GM03348 (cell line): ENCODE results near the gene FLRT1.

Experiments used
- DNase-seq: peaks from one replicate; pipeline ENCODE4 v3.0.0; 2012; ENCODE audit warnings: low spot score

The FLRT1 gene

GRCh38 chr11:64035576-64035975 lies at the start of gene FLRT1:
FLRT1 (plus strand) TSS chr11:64035931; CDS start chr11:64116268, 80,337 bp downstream.
- peak; percentile 54 for DNase-seq

- peak; percentile 97 for DNase-seq
Measured at GRCh38 chr11:63986156-63986931, 49.4 kb upstream of the FLRT1 start, which contains the start of gene OTUB1. OTUB1 (plus strand) TSS chr11:63986438; CDS start chr11:63986457, 19 bp downstream.

DNA sequence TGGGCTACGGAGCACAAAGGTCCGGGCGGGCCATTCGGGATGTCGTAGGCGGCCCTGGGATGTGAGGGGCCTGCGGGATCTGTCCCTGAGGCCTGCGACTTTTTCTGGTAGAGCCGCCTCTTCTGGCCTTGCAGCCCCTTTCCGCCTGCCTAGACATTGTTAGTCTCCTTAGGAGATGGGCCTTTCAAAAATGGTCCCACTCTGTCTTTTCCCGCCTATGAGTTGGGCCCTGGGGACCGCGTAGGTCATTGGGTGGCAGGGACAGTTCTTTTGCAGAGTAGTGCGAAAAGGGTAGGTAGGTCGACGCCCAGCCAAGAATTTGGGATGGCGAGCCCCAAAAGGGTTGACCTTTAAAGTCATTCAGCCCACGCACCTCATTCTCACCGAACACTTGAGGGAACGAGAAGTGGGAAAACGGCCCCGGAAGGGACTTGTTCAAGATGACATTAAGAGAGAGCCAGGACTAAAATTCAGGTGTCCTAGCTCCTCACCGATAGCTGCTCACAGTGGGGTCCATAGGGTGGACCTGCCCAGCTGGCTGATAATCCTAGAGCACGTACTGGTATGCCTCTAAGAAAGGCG lies 48.7 kb upstream of the FLRT1 start:
- DNase-seq, result no peak

DNA sequence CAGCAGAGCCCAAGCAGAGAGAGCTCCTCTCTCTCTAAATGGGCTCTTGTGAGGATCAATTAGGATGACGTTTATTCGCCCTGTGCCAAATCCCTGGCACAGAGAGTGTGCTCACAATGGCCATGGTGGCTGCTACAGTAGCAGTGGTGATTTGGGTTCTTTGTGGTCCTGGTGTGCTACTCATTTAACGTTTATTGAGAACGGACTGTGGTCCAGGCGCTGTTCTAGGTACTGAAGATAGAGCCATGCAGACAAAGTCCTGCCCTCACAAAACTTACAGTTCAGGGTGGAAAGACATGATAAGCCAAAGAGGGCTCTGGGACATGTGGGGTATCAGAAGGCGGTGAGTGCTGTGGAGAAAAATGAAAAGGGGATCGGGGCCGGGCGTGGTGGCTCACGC lies 44.2 kb upstream of the FLRT1 start:
- DNase-seq, result no peak

DNA sequence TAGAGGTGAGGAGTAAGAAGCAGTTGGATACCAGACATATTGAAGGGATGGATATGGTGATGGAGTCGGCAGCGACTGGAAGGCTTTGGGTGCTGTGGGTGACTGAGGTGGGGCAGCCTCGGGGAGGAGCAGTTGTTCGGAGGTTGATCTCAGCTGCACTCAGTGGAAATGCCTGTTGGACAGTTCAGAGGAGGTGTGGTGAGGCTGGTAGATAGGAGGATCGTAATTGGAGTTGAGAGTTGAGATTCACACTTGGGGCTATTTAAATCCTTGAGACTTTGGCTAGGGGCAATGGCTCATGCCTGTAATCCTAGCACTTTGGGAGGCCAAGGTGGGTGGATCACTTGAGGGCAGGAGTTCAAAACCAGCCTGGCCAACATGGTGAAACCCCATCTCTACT lies 42.6 kb upstream of the FLRT1 start:
- no peak for DNase-seq

DNA sequence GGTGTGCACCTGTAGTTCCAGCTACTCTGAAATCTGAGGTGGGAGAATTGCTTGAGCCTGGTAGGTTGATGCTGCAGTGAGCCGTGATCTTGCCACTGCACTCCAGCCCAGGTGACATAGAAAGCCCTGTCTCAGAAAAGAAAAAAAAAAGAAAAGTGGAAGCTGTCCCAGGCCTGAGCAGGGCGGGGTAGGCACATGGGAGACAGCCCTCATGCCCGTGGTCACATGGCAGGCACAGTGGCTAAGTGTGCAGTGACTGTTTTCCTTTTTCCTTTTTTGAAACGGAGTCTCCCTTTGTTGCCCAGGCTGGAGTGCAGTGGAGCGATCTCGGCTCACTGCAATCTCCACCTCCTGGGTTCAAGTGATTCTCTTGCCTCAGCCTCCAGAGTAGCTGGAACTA lies 41.7 kb upstream of the FLRT1 start:
- DNase-seq, result no peak

DNA sequence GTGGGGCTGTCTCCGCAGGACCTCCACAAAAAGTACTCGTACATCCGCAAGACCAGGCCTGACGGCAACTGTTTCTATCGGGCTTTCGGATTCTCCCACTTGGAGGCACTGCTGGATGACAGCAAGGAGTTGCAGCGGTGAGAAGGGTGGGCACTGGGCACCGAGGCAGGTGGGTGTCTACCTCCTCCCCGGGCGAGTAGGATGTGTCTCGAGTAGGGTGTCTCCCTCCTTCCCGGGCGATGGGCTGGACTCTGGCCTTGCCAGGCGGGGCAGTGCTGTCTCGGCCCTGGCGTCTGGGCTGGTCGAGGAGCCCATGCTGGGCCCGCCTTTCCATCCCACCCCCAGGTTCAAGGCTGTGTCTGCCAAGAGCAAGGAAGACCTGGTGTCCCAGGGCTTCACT lies 39.2 kb upstream of the FLRT1 start:
- DNase-seq, result no peak

DNA sequence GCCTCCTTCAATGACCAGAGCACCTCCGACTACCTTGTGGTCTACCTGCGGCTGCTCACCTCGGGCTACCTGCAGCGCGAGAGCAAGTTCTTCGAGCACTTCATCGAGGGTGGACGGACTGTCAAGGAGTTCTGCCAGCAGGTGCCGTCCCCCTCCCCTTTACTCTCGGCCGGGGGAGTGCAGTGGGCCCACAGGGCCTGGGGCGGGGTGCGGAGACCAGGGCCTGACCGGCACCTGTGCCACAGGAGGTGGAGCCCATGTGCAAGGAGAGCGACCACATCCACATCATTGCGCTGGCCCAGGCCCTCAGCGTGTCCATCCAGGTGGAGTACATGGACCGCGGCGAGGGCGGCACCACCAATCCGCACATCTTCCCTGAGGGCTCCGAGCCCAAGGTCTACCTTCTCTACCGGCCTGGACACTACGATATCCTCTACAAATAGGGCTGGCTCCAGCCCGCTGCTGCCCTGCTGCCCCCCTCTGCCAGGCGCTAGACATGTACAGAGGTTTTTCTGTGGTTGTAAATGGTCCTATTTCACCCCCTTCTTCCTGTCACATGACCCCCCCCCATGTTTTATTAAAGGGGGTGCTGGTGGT lies 38.5 kb upstream of the FLRT1 start:
- DNase-seq, result no peak

DNA sequence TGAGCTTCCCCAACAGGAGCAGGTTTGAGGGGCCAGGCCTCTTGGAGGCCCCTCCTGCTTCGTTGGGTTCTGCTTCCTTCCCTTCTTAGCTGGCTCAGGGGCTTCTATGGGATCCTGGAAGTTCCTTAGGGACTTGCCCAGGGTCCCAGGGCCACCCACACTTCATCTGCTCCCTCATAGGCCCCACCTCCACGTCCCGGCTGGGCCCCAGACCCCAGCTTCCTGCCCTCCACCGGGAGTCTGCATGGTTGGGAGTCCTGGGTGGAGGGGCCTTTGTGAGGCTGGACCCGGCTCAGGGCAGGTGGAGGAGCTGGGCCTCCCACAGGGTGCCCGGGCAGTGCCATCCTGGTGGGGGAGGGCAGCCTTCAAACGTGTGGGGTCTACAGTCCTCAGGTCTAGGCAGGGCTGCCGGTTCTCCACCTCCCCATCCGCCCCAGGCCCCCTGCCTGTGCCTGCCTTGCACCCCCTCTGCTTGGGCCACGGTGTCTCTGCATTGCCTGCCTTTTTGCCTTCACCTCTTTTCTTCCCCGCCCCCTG lies 37.9 kb upstream of the FLRT1 start:
- DNase-seq, result no peak

- no peak for DNase-seq
Measured at GRCh38 chr11:63998558-63999348, 37.0 kb upstream of the FLRT1 start.

DNA sequence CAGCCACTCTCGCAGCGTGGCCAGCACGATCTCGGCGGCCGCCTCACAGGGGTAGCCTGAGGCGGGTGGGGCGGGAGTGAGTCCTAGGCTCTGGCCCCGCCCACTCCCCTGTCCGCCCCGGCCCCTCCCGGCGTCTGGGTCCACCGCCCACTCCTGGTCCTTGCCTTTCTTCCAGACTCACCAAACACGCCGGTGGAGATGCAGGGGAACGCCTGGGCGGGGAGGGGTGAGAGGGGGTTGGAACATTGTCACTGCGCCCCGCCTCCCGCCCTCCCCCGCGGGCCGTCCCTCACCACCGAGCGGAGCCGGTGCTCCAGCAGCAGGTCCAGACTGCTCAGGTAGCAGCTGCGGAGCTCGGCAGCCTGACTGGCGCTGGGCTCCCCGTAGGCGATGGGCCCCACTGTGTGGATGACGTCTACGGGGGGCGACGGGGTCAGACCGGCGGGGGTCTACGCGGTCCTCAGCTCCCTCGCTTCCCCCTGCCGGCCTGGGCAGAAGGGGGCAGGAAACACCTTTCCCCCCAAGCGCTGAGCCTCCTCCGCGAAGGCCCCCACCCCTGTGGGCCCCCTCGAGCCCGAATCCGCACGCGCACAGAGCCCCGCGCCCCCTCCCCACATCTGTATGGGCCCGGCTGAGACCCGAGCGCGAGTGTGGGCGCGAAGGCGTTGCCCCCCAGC lies 36.2 kb upstream of the FLRT1 start:
- DNase-seq, result peak; percentile 67

DNA sequence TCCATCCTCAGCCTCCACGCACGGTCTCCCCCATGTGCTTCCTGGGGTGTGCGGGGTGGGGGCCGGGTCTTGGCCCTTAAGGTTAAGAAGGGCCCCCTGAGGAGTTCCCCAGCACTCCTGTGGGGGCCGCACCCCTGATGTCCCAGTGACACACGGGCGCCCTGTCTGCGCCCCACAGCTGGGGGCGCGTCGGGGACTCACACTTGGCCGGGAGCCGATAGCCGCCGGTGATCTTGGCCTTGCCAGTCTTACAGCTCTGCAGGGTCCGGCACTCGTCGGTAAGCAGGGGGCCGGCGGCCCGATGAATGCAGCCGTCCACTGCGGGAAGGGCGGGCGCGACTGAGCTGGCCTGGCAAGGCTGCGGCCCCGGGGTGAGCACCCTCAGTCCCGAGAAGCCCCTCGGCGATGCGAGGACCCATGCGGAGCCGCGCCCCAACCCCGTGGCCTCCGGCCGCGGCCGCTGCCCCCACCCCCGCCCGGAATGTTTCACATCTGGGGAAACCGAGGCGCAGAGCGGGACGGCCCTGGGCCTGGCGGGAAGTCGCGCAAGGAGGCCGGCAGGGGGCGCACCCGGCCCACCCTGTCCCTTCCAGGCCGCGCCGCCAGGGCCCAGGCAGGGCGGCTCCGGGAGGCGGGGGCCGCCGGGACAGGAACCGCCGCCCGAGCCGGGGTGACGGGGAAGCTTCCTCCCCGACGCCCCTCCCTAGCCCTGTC lies 35.5 kb upstream of the FLRT1 start:
- DNase-seq, result peak; percentile 97

- no peak for DNase-seq
Measured at GRCh38 chr11:64000740-64001483, 34.8 kb upstream of the FLRT1 start.

DNA sequence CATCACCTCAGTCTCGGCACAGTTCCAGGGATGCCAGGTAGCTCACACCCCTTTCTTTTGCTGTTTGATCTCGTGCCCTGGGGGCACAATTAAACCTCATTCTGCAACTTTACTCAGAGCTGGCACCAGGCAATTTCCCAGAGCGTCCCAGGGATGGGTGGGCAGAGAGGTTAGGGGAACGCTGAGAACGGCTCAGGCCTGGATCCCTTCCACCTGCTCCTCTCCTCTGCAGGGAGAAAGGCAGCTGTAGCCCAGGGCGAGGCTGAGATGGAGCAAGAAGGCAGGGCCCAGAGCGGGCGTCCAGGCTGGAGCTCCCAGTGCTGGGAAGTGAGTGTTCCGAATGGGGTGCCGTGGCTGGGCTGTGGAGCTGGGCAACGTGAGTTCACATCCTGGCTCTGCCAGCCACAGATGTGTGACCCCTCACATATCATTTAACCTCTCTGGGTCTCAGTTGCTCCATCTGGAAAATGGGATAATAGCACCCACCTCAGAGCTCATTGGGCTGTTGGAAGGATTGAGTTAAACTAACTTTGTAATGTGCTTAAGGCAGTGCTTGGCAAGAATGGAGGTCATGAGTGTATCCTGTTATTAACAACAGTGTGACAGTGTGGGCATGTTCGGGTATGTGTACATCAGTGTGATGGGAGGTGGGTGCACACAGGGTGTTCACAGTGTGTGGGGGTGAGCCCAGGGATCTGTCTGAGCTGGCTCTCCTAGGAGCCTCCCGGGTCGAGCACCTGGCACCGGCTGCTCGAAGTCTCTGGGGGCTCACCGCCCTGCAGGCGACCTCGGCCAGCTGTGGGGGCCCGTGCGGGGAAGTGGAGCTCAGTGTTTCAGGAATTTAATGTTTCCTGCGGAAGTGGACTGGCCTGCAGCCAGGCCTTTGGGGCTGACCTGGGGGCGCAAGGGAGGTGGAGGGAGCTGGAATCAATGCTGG lies 34.0 kb upstream of the FLRT1 start:
- no peak for DNase-seq

- no peak for DNase-seq
Measured at GRCh38 chr11:64003807-64004589, 31.7 kb upstream of the FLRT1 start.

DNA sequence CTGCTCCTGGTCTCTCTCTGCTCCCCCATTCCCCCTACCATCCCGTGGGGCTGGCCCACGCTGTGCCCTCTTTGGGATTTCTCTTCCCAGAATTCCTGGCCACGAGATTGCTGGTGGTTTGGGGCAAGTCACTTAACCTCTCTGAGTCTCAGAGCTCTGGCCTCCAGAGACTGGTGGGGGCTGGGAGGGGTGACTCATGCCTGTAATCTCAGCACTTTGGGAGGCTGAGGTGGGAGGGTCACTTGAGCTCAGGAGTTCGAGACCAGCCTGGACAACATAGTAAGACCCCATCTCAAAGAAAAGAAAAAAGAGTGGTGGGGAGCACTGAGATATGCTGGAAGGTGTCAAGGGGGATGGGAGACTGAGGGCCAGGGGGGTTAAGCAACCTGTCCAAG lies 31.1 kb upstream of the FLRT1 start:
- no peak for DNase-seq

DNA sequence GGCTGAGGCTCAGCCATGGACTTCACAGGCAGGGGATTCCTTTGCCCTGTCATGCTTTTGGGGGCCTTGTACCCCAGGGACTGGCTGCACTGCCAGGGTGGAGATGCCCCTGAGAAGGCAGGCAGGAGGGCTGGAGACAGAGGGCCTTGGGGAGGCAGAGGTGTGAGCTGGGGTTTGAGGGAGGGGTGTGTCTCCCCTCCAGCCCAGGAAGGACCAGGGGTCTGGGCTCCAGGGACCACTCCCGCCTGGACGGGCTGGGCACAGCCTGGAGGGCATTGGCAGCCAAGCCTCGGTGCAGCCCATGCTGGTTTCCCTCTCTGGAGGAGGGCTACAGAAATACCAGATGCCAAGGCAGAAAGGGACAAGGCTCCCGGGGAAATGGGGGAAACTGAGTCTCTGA lies 30.0 kb upstream of the FLRT1 start:
- DNase-seq, result no peak

GRCh38 chr11:64006398-64006797 lies 29.3 kb upstream of the FLRT1 start:
- no peak for DNase-seq
